Sigmoid colon (tissue), 7 donors: ENCODE results near the gene AKAP1. TPM values are rescaled to one million over a fixed set of nuclear protein-coding genes. Genes with fewer than 3 reads are reported as not detected.

Experiments
- DNase-seq: peaks from one replicate; pipeline ENCODE4 v3.0.0-alpha.2; 2019
- H3K27ac ChIP-seq, 4 donors: fragments of 200-600 bp; sonication (generic); one replicate each; pipeline ENCODE4 v1.5.1; 2016 to 2019; ENCODE audit warnings: mild to moderate bottlenecking in 1 of 4
- H3K27me3 ChIP-seq, 3 donors: fragments of 200-600 bp; sonication (generic); one replicate each; pipeline ENCODE4 v1.5.1; 2019; ENCODE audit warnings: mild to moderate bottlenecking in 1 of 3
- H3K36me3 ChIP-seq, 4 donors: fragments of 200-600 bp; sonication (generic); one replicate each; pipeline ENCODE4 v1.5.1; 2016 to 2019
- H3K4me1 ChIP-seq, 4 donors: fragments of 200-600 bp; sonication (generic); one replicate each; pipeline ENCODE4 v1.5.1; 2017 to 2019
- H3K4me3 ChIP-seq, 4 donors: fragments of 200-600 bp; sonication (generic); one replicate each; pipeline ENCODE4 v1.5.1; 2017 to 2019; ENCODE audit warnings: mild to moderate bottlenecking in 2 of 4, moderate library complexity in 1 of 4
- H3K9me3 ChIP-seq, 4 donors: fragments of 200-600 bp in 3 of 4; sonication (generic) in 3 of 4; one replicate each; pipeline versions ENCODE4 v1.5.1 to v1.6.1; 2013 to 2019
- EP300 ChIP-seq, 4 donors: sonication (generic); formaldehyde crosslinking; IDR thresholded peaks; one replicate each; pipeline ENCODE4 v1.6.1; 2017; ENCODE audit warnings: antibody characterized with exemption in 4 of 4
- POLR2A ChIP-seq, 2 donors: fragments of 450-650 bp; IDR thresholded peaks; one replicate each; pipeline ENCODE4 v1.6.1; 2016; ENCODE audit warnings: antibody characterized with exemption in 2 of 2, mild to moderate bottlenecking in 2 of 2, moderate library complexity in 2 of 2
- POLR2AphosphoS5 ChIP-seq, 4 donors: sonication (generic); formaldehyde crosslinking; IDR thresholded peaks; one replicate each; pipeline ENCODE4 v1.6.1; 2017; ENCODE audit warnings: antibody characterized with exemption in 4 of 4
- WGBS, 2 donors: extraction: QIAGEN DNeasy Blood & Tissue Kit; methylation state at CpG; one replicate each; pipeline ENCODE4 v1.1.7; 2013; 5-methylcytosine and 5-hydroxymethylcytosine counted together
- intact Hi-C: fragments of 100-400 bp; cut with DNase I; formaldehyde crosslinking; loops from one replicate; pipeline ENCODE4 v1.15.1; 2023
- polyA plus RNA-seq, 3 donors: library from polyadenylated mRNA; stranded (reverse); fragments of 200-250 nt; gene quantifications; one replicate each; pipeline ENCODE4 v1.2.3, GENCODE V29; 2013
- total RNA-seq, 4 donors: library from RNA; depleted of rRNA; stranded (reverse); fragments of >200 nt; gene quantifications; one replicate each; pipeline ENCODE4 v1.1.0, GENCODE V29; 2016
- TF ChIP-seq, protein P1 (sequence below), 4 experiments: fragments of 450-650 bp in 3 of 4; fragments of 200-600 bp in 1 of 4; IDR thresholded peaks; one replicate each; pipeline ENCODE4 v1.5.1; 2016 to 2019; ENCODE audit warnings: antibody characterized with exemption in 4 of 4, mild to moderate bottlenecking in 3 of 4, moderate library complexity in 2 of 4
- donor health status: healthy with polysubstance abuse.
- donor health status: Bipolar disorder and iron deficiency.
- donor health status: healthy.

AKAP1 gene
- total and polyA plus RNA-seq, 7 donors = 12.7 to 126 (median 78.9) TPM

DNA sequence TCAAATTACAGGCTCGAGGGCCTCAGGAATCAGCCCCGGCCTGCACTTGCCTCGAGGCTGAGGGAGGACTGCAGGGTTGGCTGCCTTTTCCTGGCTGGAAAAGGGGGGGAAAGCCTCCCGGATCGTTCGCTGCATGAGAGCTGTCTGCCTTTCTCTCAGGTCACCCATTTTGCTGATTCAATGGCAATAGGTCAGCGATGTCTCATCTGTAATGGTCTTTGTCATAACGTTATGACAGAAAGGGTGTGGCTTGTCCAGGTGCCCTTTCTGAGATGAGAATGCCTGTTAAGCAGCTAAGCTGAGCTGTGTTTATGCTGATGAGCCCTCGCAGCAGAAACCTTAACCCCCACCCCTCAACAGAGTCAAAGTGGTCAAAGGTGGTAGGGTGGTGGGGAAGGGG lies 81.8 kb downstream of the AKAP1 start:
- intact Hi-C loops = no loop called here
- H3K27me3 ChIP-seq = no peaks in the 10 kb centered on the region
- TF ChIP-seq POLR2AphosphoS5 (IDR thresholded peaks at IDR 0.05) (no peak), EP300 (IDR thresholded peaks at IDR 0.05) (no peak), POLR2A (IDR thresholded peaks at IDR 0.05) (no peak)
- TF ChIP-seq, protein P1, sequence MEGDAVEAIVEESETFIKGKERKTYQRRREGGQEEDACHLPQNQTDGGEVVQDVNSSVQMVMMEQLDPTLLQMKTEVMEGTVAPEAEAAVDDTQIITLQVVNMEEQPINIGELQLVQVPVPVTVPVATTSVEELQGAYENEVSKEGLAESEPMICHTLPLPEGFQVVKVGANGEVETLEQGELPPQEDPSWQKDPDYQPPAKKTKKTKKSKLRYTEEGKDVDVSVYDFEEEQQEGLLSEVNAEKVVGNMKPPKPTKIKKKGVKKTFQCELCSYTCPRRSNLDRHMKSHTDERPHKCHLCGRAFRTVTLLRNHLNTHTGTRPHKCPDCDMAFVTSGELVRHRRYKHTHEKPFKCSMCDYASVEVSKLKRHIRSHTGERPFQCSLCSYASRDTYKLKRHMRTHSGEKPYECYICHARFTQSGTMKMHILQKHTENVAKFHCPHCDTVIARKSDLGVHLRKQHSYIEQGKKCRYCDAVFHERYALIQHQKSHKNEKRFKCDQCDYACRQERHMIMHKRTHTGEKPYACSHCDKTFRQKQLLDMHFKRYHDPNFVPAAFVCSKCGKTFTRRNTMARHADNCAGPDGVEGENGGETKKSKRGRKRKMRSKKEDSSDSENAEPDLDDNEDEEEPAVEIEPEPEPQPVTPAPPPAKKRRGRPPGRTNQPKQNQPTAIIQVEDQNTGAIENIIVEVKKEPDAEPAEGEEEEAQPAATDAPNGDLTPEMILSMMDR (IDR thresholded peaks at IDR 0.05) = no peak
- no peak for DNase-seq
- no peaks in the 10 kb centered on the region for H3K4me1 ChIP-seq
- 55 to 60% methylated on average over 9 of the region's 9 CpGs for WGBS, 2 donors
- H3K4me3 ChIP-seq = no peak overlapping the region
- no peak overlapping the region for H3K27ac ChIP-seq
- no peaks in the 10 kb centered on the region for H3K36me3 ChIP-seq
- no peaks in the 10 kb centered on the region for H3K9me3 ChIP-seq

DNA sequence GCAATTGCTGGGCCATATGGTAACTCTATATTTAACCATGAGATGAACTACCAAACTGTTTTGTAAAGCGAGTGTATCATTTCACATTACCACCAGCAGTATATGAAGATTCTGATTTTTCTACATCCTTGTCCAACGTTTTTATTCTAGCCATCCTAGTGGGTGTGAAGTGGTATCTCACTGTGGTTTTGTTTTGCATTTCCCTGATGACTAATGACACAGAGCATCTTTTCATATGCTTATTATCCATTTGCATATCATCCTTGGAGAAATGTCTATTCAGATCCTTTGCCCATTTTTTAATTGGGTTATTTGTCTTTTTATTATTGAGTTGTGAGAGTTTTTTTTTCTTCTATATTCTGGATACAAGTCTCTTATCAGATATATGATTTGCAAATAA lies 83.6 kb downstream of the AKAP1 start:
- no peak overlapping the region for H3K27ac ChIP-seq
- H3K4me3 ChIP-seq = no peak overlapping the region
- WGBS, 2 donors = 62 to 70% methylated on average over 2 of the region's 2 CpGs
- no peaks in the 10 kb centered on the region for H3K9me3 ChIP-seq
- no peaks in the 10 kb centered on the region for H3K27me3 ChIP-seq
- TF ChIP-seq EP300 (IDR thresholded peaks at IDR 0.05) = no peak
- TF ChIP-seq, protein P1 (IDR thresholded peaks at IDR 0.05) = no peak
- no peak for TF ChIP-seq POLR2A (IDR thresholded peaks at IDR 0.05)
- no peak for TF ChIP-seq POLR2AphosphoS5 (IDR thresholded peaks at IDR 0.05)
- no peaks in the 10 kb centered on the region for H3K36me3 ChIP-seq
- intact Hi-C loops = no loop called here
- H3K4me1 ChIP-seq = no peaks in the 10 kb centered on the region
- no peak for DNase-seq

- no peaks in the 10 kb centered on the region for H3K4me1 ChIP-seq
- no peak overlapping the region for H3K4me3 ChIP-seq
- WGBS, 2 donors = 58 to 77% methylated on average over 4 of the region's 4 CpGs
- H3K36me3 ChIP-seq = no peaks in the 10 kb centered on the region
- no peaks in the 10 kb centered on the region for H3K9me3 ChIP-seq
- no peak for DNase-seq
- no peak overlapping the region for H3K27ac ChIP-seq
- H3K27me3 ChIP-seq = no peaks in the 10 kb centered on the region
- TF ChIP-seq POLR2AphosphoS5 (IDR thresholded peaks at IDR 0.05) (no peak), POLR2A (IDR thresholded peaks at IDR 0.05) (no peak), EP300 (IDR thresholded peaks at IDR 0.05) (no peak)
- TF ChIP-seq, protein P1 (IDR thresholded peaks at IDR 0.05) = no peak
- intact Hi-C loops = no loop called here
These were observed 85.8 kb downstream of the AKAP1 start for GRCh38 chr17:57170866-57171265.

Other genes with a start within 250 kb of the AKAP1 start
- gene TRIM25, start 171.2 kb upstream of the AKAP1 start, total RNA-seq = 10 to 100 TPM; 12.1 to 37.1 (median 19.9) TPM
- 10 to 100 TPM; 10.8 to 51.6 (median 31.9) TPM for gene TRIM25, start 171.2 kb upstream of the AKAP1 start, polyA plus RNA-seq
- gene COIL, start 124.2 kb upstream of the AKAP1 start, total RNA-seq = 10 to 100 TPM; 11.8 to 15.1 (median 12.3) TPM
- 10 to 100 TPM in 2 of 3 donors, 1 to 10 TPM in 1; 8.3 to 11.4 (median 10.5) TPM for gene COIL, start 124.2 kb upstream of the AKAP1 start, polyA plus RNA-seq
- gene SCPEP1, start 107.1 kb upstream of the AKAP1 start, total RNA-seq = 100 to 1,000 TPM in 1 of 4 donors, 10 to 100 TPM in 3; 77.8 to 141 (median 85.6) TPM
- 10 to 100 TPM; 19.8 to 39.7 (median 31.4) TPM for gene SCPEP1, start 107.1 kb upstream of the AKAP1 start, polyA plus RNA-seq
- gene MSI2, start 171.3 kb downstream of the AKAP1 start, total RNA-seq = 10 to 100 TPM; 19.5 to 25.8 (median 20.8) TPM
- 10 to 100 TPM; 12.6 to 24.0 (median 22.2) TPM for gene MSI2, start 171.3 kb downstream of the AKAP1 start, polyA plus RNA-seq